Parietal lobe (tissue), 1 donor: ENCODE results near the gene COIL. TPM values are rescaled to one million over a fixed set of nuclear protein-coding genes. Genes with fewer than 3 reads are reported as not detected.

Source experiments
- total RNA-seq: library from RNA; depleted of rRNA; stranded (reverse); fragments of >200 nt; gene quantifications from one replicate; pipeline ENCODE4 v1.2.3, GENCODE V29; 2014

Gene COIL, protein sequence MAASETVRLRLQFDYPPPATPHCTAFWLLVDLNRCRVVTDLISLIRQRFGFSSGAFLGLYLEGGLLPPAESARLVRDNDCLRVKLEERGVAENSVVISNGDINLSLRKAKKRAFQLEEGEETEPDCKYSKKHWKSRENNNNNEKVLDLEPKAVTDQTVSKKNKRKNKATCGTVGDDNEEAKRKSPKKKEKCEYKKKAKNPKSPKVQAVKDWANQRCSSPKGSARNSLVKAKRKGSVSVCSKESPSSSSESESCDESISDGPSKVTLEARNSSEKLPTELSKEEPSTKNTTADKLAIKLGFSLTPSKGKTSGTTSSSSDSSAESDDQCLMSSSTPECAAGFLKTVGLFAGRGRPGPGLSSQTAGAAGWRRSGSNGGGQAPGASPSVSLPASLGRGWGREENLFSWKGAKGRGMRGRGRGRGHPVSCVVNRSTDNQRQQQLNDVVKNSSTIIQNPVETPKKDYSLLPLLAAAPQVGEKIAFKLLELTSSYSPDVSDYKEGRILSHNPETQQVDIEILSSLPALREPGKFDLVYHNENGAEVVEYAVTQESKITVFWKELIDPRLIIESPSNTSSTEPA
- total RNA-seq: 18.5 TPM

DNA sequence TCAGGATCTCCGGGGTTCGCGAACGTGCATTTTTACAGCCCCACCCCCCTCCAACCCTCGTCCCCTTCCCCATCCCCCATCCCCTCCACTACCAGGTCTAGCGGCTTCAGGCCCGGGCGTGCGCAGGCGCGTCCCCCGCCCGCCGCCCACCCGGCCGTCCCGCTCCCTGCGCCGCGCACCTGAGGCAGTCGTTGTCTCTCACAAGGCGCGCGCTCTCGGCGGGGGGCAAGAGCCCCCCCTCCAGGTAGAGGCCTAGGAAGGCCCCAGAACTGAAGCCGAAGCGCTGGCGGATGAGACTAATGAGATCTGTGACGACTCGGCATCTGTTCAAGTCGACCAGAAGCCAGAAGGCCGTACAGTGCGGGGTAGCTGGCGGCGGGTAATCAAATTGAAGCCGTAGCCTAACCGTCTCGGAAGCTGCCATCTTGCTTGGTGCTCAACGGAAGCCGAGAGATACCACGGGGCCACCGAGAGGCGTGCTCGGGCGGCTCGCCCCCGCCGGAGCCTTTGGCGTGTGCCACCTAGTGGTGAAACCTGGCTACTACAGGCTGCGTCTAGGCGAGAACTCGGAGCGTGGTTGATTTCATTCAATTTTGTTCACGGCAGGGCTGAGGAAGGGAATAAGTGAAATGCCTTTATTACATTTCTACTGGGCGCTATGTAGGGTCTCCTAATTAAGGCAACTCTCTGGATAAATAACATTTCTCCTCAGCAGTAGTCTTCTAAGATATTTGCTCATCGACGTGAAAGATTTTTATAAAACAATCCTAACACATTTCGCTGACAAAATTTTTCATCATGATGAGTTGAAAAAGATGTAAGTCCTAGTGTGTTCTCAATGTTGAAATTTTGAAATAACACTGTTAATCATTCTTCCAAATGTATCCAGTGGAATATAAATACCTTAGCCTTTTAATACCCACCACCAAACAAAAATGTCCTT is at the start of gene COIL:
Gene COIL (minus strand): TSS at position 455 of the 943 bp plus-strand sequence. CDS start 31 bp downstream, at position 424.

DNA sequence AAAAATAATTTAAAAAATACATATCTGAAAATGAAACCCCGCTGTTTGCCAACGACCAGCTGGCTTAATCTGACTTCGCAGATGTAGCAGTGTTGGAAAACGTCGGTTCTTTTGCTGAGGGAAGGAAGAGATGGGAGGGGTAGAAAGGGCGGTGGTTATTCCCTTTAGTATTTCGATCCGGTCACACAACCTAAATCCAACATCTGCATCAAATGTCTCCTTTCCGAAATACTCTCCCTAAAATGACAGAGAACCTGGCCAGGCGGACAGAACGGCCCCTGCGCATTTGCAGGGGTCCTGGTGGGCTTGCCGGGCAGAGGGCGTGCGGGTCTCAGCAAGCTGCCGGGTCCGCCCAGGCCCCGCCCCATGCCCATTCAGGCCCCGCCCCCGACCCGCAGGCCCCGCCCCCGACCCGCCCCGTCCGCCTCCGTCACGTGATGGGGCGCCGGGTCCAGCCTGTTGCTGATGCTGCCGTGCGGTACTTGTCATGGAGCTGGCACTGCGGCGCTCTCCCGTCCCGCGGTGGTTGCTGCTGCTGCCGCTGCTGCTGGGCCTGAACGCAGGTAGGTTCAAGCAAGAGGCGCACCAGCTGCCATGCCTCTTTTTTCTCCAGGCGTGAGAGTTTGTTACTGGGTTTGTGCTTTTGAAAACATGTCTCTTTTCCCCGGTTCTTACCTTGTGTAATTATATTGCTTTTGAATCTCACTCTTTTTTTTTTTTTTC is 17.0 kb upstream of the COIL start, which contains the start of gene SCPEP1:
Gene SCPEP1 (plus strand): TSS at position 459 of the 723 bp plus-strand sequence. CDS start 29 bp downstream, at position 488.

DNA sequence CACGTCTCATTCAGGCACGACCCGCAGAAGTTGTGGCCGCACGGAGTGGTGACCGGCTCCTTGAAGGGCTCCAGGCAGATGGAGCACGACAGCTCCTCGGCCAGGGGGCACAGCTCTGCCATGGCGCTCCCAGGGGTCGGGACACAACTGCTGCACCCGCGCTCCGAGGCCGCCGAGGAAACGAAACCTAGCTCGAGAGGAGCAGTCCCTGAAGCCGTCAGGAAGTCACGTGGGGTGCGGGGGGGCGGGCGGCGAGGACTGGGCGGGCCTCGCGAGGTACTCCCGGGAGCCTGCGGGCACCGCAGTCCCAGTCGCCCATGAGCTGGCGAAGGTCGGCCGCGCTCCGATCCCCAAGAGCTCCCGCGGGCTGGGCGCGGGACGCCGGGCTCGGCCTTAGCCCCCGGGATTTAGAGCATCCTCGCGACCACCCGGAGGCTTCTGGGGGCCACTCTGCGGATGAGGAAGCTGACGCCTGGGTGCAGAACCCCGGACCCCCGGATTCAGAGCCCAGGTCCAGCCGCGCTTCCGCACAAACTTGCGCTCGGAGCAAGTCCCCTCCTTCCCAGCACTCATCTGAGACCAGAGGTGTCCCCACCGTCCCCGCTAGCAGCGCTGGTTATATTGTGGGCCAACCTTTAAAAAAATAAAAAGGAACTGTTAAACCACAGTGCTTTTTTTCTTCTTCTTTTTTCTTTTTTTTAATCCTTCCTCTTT is 46.8 kb downstream of the COIL start, which contains the start of gene TRIM25:
Gene TRIM25 (minus strand): TSS at position 183 of the 714 bp plus-strand sequence. CDS start 61 bp downstream, at position 122.

Other genes with a start within 250 kb of the COIL start
- gene C17orf67, start 127.1 kb downstream of the COIL start, total RNA-seq: 1.3 TPM
- gene DGKE, start 126.9 kb downstream of the COIL start, total RNA-seq: 36.9 TPM
- gene TRIM25, start 47.0 kb downstream of the COIL start, total RNA-seq: 3.8 TPM
- gene SCPEP1, start 17.1 kb upstream of the COIL start, total RNA-seq: 3.4 TPM
- gene AKAP1, start 124.2 kb upstream of the COIL start, total RNA-seq: 36.3 TPM